ENCODE results near the gene SCN2B.

The SCN2B gene

GRCh38 chr11:118142809-118143208, 33.6 kb downstream of the SCN2B start:
- DNase-seq (ENCODE audit: low read depth): no peak
- no peak for TF ChIP-seq CTCF (conservative IDR thresholded peaks at IDR 0.05; ENCODE audit: low read depth, low read length)
- no peak overlapping the region for H3K4me3 ChIP-seq (ENCODE audit: low read length)

- no peak for DNase-seq (ENCODE audit: low read depth)
- H3K4me3 ChIP-seq (ENCODE audit: low read length): no peak overlapping the region
- TF ChIP-seq CTCF (conservative IDR thresholded peaks at IDR 0.05; ENCODE audit: low read depth, low read length): no peak
Measured at GRCh38 chr11:118142081-118142480, 34.4 kb downstream of the SCN2B start.

GRCh38 chr11:118139578-118139977, 36.9 kb downstream of the SCN2B start:
- H3K4me3 ChIP-seq (ENCODE audit: low read length): no peak overlapping the region
- no peak for DNase-seq (ENCODE audit: low read depth)
- no peak for TF ChIP-seq CTCF (conservative IDR thresholded peaks at IDR 0.05; ENCODE audit: low read depth, low read length)

GRCh38 chr11:118138839-118139420, 37.5 kb downstream of the SCN2B start:
- no peak for DNase-seq (ENCODE audit: low read depth)
- H3K4me3 ChIP-seq (ENCODE audit: low read length): no peak overlapping the region
- no peak for TF ChIP-seq CTCF (conservative IDR thresholded peaks at IDR 0.05; ENCODE audit: low read depth, low read length)

- no peak for DNase-seq (ENCODE audit: low read depth)
- TF ChIP-seq CTCF (conservative IDR thresholded peaks at IDR 0.05; ENCODE audit: low read depth, low read length): no peak
Measured at GRCh38 chr11:118136801-118137200, 39.6 kb downstream of the SCN2B start.

GRCh38 chr11:118136341-118136740, 40.1 kb downstream of the SCN2B start:
- no peak for DNase-seq (ENCODE audit: low read depth)
- TF ChIP-seq CTCF (conservative IDR thresholded peaks at IDR 0.05; ENCODE audit: low read depth, low read length): no peak
- no peak overlapping the region for H3K4me3 ChIP-seq (ENCODE audit: low read length)

More at GRCh38 chr11:118136801-118137200, 39.6 kb downstream of the SCN2B start:
- no peak overlapping the region for H3K4me3 ChIP-seq (ENCODE audit: low read length)

GRCh38 chr11:118135796-118136165, 40.7 kb downstream of the SCN2B start:
- no peak overlapping the region for H3K4me3 ChIP-seq (ENCODE audit: low read length)
- no peak for TF ChIP-seq CTCF (conservative IDR thresholded peaks at IDR 0.05; ENCODE audit: low read depth, low read length)
- no peak for DNase-seq (ENCODE audit: low read depth)

All from retinal pigment epithelial cell (primary cell).